IMR-90 (cell line): Measurements from ENCODE around the gene MRPL57. TPM values are rescaled to one million over a fixed set of nuclear protein-coding genes. Genes with fewer than 3 reads are reported as not detected.

ENCODE experiments used
- ATAC-seq: fragments of 200-7000 bp; cut with Tn5 transposase; 2 replicates; pipeline ENCODE4 v1.9.1; 2020; ENCODE audit warnings: low read depth, mild to moderate bottlenecking, moderate library complexity
- BruUV-seq: library from RNA; stranded (reverse); fragments of 400-500 nt; replicated peaks from 2 replicates; lab custom pipeline; 2021; lab: Mats Ljungman, UMichigan
- CTCF ChIA-PET: fragments of 300-600 bp; formaldehyde crosslinking; extraction: SDS; loops from one replicate; lab custom pipeline; 2021; ENCODE audit warnings: antibody characterized with exemption; lab: Yijun Ruan, JAX
- POLR2A ChIA-PET: fragments of 300-600 bp; sonication (Branson Sonifier 250); formaldehyde crosslinking; loops from one replicate; lab custom pipeline; 2022; ENCODE audit warnings: antibody characterized with exemption; ENCODE audit not compliant: unreplicated experiment; lab: Charles Lee
- DNase-seq: peaks from one replicate; pipeline ENCODE4 v3.0.0; 2013
- H2AFZ ChIP-seq: replicated peaks from 2 replicates; pipeline ENCODE3; 2013; ENCODE audit warnings: low read length, mild to moderate bottlenecking; ENCODE audit not compliant: poor library complexity
- H2AK5ac ChIP-seq: 2 replicates; pipeline ENCODE4 v1.6.1; 2013; ENCODE audit warnings: low read depth, low read length, inconsistent platforms
- H2AK9ac ChIP-seq: replicated peaks from 2 replicates; pipeline ENCODE3; 2013; ENCODE audit warnings: mild to moderate bottlenecking, low read depth, low read length, moderate library complexity; ENCODE audit not compliant: poor library complexity
- H2BK120ac ChIP-seq: 2 replicates; pipeline ENCODE4 v1.6.1; 2013; ENCODE audit warnings: low read depth, low read length, inconsistent platforms
- H2BK15ac ChIP-seq: 3 replicates; pipeline ENCODE4 v1.6.1; 2013; ENCODE audit warnings: low read depth, low read length, inconsistent platforms
- H2BK20ac ChIP-seq: 2 replicates; pipeline ENCODE4 v1.6.1; 2013; ENCODE audit warnings: low read depth, mild to moderate bottlenecking, inconsistent platforms, low read length, moderate library complexity
- H2BK5ac ChIP-seq: 2 replicates; pipeline ENCODE4 v1.6.1; 2013; ENCODE audit warnings: mild to moderate bottlenecking, low read depth, low read length, inconsistent platforms; ENCODE audit not compliant: poor library complexity, severe bottlenecking
- H3K14ac ChIP-seq: replicated peaks from 2 replicates; pipeline ENCODE4 v1.6.1; 2013; ENCODE audit warnings: low read depth, low read length, inconsistent platforms
- H3K18ac ChIP-seq: 2 replicates; pipeline ENCODE4 v1.6.1; 2013; ENCODE audit warnings: low read depth, low read length, control low read depth
- H3K23ac ChIP-seq: 2 replicates; pipeline ENCODE4 v1.6.1; 2013; ENCODE audit warnings: low read depth, low read length, inconsistent platforms
- H3K27ac ChIP-seq: 2 replicates; pipeline ENCODE4 v1.5.1; 2013; ENCODE audit warnings: mild to moderate bottlenecking, control low read depth, low read length; ENCODE audit not compliant: insufficient read depth
- H3K27me3 ChIP-seq: 2 replicates; pipeline ENCODE4 v1.6.1; 2013; ENCODE audit warnings: low read length; ENCODE audit not compliant: control insufficient read depth, insufficient read depth
- H3K36me3 ChIP-seq: 2 replicates; pipeline ENCODE4 v1.6.1; 2013; ENCODE audit warnings: low read length, mixed read lengths; ENCODE audit not compliant: control insufficient read depth, insufficient read depth
- H3K4ac ChIP-seq: 2 replicates; pipeline ENCODE4 v1.6.1; 2013; ENCODE audit warnings: low read depth, low read length, inconsistent platforms
- H3K4me1 ChIP-seq: 2 replicates; pipeline ENCODE4 v1.6.1; 2013; ENCODE audit warnings: low read length, mixed read lengths; ENCODE audit not compliant: control insufficient read depth, insufficient read depth
- H3K4me2 ChIP-seq: 2 replicates; pipeline ENCODE4 v1.6.1; 2013; ENCODE audit warnings: low read depth, mild to moderate bottlenecking, control low read depth, low read length, moderate library complexity
- H3K4me3 ChIP-seq: 2 replicates; pipeline ENCODE4 v1.5.1; 2013; ENCODE audit warnings: low read depth, mild to moderate bottlenecking, control low read depth, low read length, moderate library complexity; ENCODE audit not compliant: insufficient read depth
- H3K56ac ChIP-seq: 2 replicates; pipeline ENCODE4 v1.6.1; 2013; ENCODE audit warnings: low read length, inconsistent platforms; ENCODE audit not compliant: insufficient read depth; ENCODE audit errors: extremely low read depth
- H3K79me1 ChIP-seq, 2 experiments: 2 replicates each; pipeline ENCODE4 v1.6.1; 2013; ENCODE audit warnings: low read length in 2 of 2, inconsistent platforms in 1 of 2, low read depth in 1 of 2
- H3K9ac ChIP-seq: 2 replicates; pipeline ENCODE4 v1.6.1; 2013; ENCODE audit warnings: low read depth, low read length, control low read depth
- H3K9me1 ChIP-seq: 2 replicates; pipeline ENCODE4 v1.6.1; 2013; ENCODE audit warnings: low read length, inconsistent platforms; ENCODE audit not compliant: insufficient read depth
- H3K9me3 ChIP-seq: 2 replicates; pipeline ENCODE4 v1.6.1; 2013; ENCODE audit warnings: low read length; ENCODE audit not compliant: control insufficient read depth, insufficient read depth
- H4K20me1 ChIP-seq: 2 replicates; pipeline ENCODE4 v1.6.1; 2013; ENCODE audit warnings: low read length, inconsistent platforms; ENCODE audit not compliant: insufficient read depth
- H4K5ac ChIP-seq: 2 replicates; pipeline ENCODE4 v1.6.1; 2013; ENCODE audit warnings: mild to moderate bottlenecking, low read depth, low read length, control low read depth
- H4K8ac ChIP-seq, 2 experiments: 2 replicates each; pipeline ENCODE4 v1.6.1; 2013; ENCODE audit warnings: low read depth in 2 of 2, low read length in 2 of 2, control low read depth in 1 of 2, inconsistent platforms in 1 of 2
- H4K91ac ChIP-seq: 2 replicates; pipeline ENCODE4 v1.6.1; 2013; ENCODE audit warnings: low read depth, low read length, inconsistent platforms; ENCODE audit not compliant: insufficient read depth
- CEBPB ChIP-seq: IDR thresholded peaks from 2 replicates; pipeline ENCODE4 v1.6.1; 2012; ENCODE audit warnings: low read depth, low read length, improper control_type of control experiment
- WGBS, 2 experiments: methylation state at CpG; one replicate each; pipeline versions ENCODE4 v1.1.5 to v1.1.7; 2013; ENCODE audit warnings: missing lambda C conversion rate in 2 of 2; ENCODE audit not compliant: insufficient read length in 1 of 2; ENCODE audit errors: extremely low coverage in 2 of 2; 5-methylcytosine and 5-hydroxymethylcytosine counted together
- dilution Hi-C: fragments of 300-500 bp; cut with HindIII; formaldehyde crosslinking; loops from one replicate; pipeline ENCODE4 v1.14.3; 2018; ENCODE audit warnings: low sequenced_read_pairs; ENCODE audit not compliant: unreplicated experiment
- in situ Hi-C: fragments of 300-500 bp; cut with MboI; formaldehyde crosslinking; loops from 3 replicates; pipeline ENCODE4 v1.14.3; 2019; ENCODE audit warnings: low sequenced_read_pairs, inconsistent platforms, mixed read lengths
- intact Hi-C: fragments of 100-400 bp; cut with micrococcal nuclease; formaldehyde crosslinking; loops from 2 replicates; pipeline ENCODE4 v1.10.0; 2022
- polyA plus RNA-seq, 3 experiments: library from polyadenylated mRNA; depleted of rRNA; stranded (reverse); fragments of >200 nt; gene quantifications; 2 replicates each; pipeline ENCODE4 v1.2.3, GENCODE V29; 2012; ENCODE audit warnings: low replicate concordance in 1 of 3
- total RNA-seq: library from RNA; depleted of rRNA; stranded (reverse); fragments of >200 nt; gene quantifications from 2 replicates; pipeline ENCODE4 v1.2.3, GENCODE V29; 2012
- TF ChIP-seq, protein P1 (sequence below): conservative IDR thresholded peaks from 2 replicates; pipeline ENCODE4 v1.5.1; 2012; ENCODE audit warnings: mild to moderate bottlenecking, low read depth, low read length, improper control_type of control experiment

Gene MRPL57
- total and polyA plus RNA-seq, 2 of the 4 experiments (the other 2 are of a cell fraction) = 7.0 to 8.0 TPM

DNA sequence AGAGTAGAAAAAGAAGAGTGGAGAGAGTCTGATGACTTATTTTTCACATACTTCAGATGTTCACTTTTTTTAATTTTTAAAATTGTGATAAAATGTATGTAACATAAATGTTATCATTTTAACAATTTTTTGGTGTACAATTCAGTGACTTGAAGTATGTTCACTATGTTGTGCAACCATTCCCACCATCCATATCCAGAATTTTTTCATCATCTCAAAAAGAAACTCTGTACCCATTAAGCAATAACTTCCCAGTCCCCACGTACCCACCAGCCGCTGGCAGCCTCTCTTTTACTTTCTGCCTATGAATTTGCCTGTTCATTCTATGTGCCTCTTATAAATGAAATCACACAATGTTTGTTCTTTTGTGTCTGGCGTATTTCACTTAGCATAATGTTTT is 43.4 kb upstream of the MRPL57 start:
- Histone ChIP-seq H2BK120ac (no peak overlapping the region), H3K4me2 (peak overlapping the region; percentile 53; the same call in 1 of the 2 replicates), H3K4me1 (peaks cover 1% of the 10 kb centered on the region; the same call in 1 of the 2 replicates), H2AK9ac (no peak overlapping the region), H3K36me3 (no peaks in the 10 kb centered on the region), H3K9me1 (no peaks in the 10 kb centered on the region), H4K91ac (no peak overlapping the region), H3K9me3 (no peaks in the 10 kb centered on the region), H4K20me1 (no peaks in the 10 kb centered on the region), H2BK20ac (no peak overlapping the region), H3K27ac (no peak overlapping the region), H3K4ac (no peak overlapping the region), H3K9ac (no peak overlapping the region), H3K23ac (no peak overlapping the region), H3K56ac (no peak overlapping the region), H4K8ac (no peak overlapping the region), H3K14ac (no peak overlapping the region), H4K5ac (peak overlapping the region; percentile 29; the same call in 1 of the 2 replicates), H2BK15ac (no peak overlapping the region), H3K79me1 (no peaks in the 10 kb centered on the region), H2AK5ac (0 out of 2 replicates have a peak overlapping the region, but pooled peaks have one; percentile 33), H3K4me3 (no peak overlapping the region), H3K18ac (no peak overlapping the region), H2BK5ac (no peak overlapping the region), H3K27me3 (no peaks in the 10 kb centered on the region), H2AFZ (no peak overlapping the region)
- ChIA-PET POLR2A (no interaction called here), CTCF (interaction anchor here (0.6 to 1.1 kb wide), 5 partner anchors 13 to 101 kb away, joined by 3 read pairs; no protein-coding TSS in a partner anchor)
- ATAC-seq (no peak), DNase-seq (no peak)
- intact Hi-C loops (loop anchor here (1.0 to 5.0 kb wide), 2 partner anchors 91 to 190 kb away; no protein-coding TSS in a partner anchor), dilution Hi-C loops (no loop called here), in situ Hi-C loops (no loop called here)
- WGBS, 2 experiments = 46% methylated on average over 2 of the region's 3 CpGs; no CpG with 5 or more reads in 1 of the 2 experiments
- TF ChIP-seq, protein P1, sequence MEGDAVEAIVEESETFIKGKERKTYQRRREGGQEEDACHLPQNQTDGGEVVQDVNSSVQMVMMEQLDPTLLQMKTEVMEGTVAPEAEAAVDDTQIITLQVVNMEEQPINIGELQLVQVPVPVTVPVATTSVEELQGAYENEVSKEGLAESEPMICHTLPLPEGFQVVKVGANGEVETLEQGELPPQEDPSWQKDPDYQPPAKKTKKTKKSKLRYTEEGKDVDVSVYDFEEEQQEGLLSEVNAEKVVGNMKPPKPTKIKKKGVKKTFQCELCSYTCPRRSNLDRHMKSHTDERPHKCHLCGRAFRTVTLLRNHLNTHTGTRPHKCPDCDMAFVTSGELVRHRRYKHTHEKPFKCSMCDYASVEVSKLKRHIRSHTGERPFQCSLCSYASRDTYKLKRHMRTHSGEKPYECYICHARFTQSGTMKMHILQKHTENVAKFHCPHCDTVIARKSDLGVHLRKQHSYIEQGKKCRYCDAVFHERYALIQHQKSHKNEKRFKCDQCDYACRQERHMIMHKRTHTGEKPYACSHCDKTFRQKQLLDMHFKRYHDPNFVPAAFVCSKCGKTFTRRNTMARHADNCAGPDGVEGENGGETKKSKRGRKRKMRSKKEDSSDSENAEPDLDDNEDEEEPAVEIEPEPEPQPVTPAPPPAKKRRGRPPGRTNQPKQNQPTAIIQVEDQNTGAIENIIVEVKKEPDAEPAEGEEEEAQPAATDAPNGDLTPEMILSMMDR = no peak
- TF ChIP-seq CEBPB = peak; percentile 61
- BruUV-seq = no TSS peak
